Peyer's patch (tissue), 4 donors: Measurements from ENCODE around the gene ZNF407.
"Not testable (repeated sequence)": the region's sequence is repeated elsewhere in the genome, so short reads cannot be mapped to it uniquely, and the experiment has no call there.

Experiments
- CTCF ChIP-seq, 6 experiments: fragments of 450-650 bp in 4 of 6; fragments of 200-600 bp in 2 of 6; sonication (generic) in 1 of 6; IDR thresholded peaks; one replicate each; pipeline ENCODE4 v1.5.1; 2017 to 2019; ENCODE audit warnings: antibody characterized with exemption in 6 of 6, mild to moderate bottlenecking in 3 of 6, moderate library complexity in 1 of 6
- POLR2A ChIP-seq, 2 donors: fragments of 450-650 bp; IDR thresholded peaks; one replicate each; pipeline ENCODE4 v1.5.1; 2017; ENCODE audit warnings: antibody characterized with exemption in 2 of 2, mild to moderate bottlenecking in 2 of 2, moderate library complexity in 2 of 2

GRCh38 chr18:74565993-74566392 is 31.7 kb upstream of the ZNF407 start:
- not testable (repeated sequence) for TF ChIP-seq CTCF, POLR2A (IDR thresholded peaks at IDR 0.05)
